Omental fat pad (tissue), 4 donors: Measurements from ENCODE around the gene ROBO1. TPM values are rescaled to one million over a fixed set of nuclear protein-coding genes. Genes with fewer than 3 reads are reported as not detected.

Source experiments
- ATAC-seq: fragments of 150-250 bp; one replicate; pipeline ENCODE4 v1.9.1; 2016; ENCODE audit warnings: mild to moderate bottlenecking, moderate library complexity; ENCODE audit not compliant: low FRiP score
- DNase-seq: peaks from one replicate; pipeline ENCODE4 v3.0.0-alpha.2; 2019; ENCODE audit warnings: low spot score
- total RNA-seq, 4 donors: library from RNA; depleted of rRNA; stranded (reverse); fragments of >200 nt; gene quantifications; one replicate each; pipeline ENCODE4 v1.1.0, GENCODE V29; 2016
- TF ChIP-seq, protein P1 (sequence below), 3 donors: fragments of 450-650 bp; IDR thresholded peaks; one replicate each; pipeline ENCODE4 v1.5.1; 2016 to 2017; ENCODE audit warnings: antibody characterized with exemption in 3 of 3, mild to moderate bottlenecking in 3 of 3, moderate library complexity in 2 of 3

The ROBO1 gene
- total RNA-seq, 4 donors from 2014 or later, result 13.7 to 34.2 (median 21.0) TPM

DNA sequence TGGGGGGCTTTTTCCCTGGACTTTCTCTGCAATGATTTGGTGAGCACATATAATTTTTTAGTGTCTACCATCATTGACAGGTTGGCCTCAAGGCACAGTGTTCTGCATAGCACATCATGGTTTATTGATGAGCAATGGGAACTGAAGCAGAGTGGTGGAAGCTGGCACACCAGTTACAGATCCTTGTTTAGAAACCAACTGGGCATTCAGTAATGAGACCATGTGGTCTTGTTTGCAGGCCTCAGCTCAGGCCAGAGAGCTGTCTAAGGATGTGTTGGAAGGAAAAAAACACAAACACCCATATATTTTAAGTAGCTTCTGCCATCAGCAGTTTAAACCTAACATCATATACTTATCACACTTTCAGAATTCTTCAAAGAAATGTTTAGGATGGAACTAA lies 610.6 kb downstream of the ROBO1 start:
- ATAC-seq, result no peak
- TF ChIP-seq, protein P1, sequence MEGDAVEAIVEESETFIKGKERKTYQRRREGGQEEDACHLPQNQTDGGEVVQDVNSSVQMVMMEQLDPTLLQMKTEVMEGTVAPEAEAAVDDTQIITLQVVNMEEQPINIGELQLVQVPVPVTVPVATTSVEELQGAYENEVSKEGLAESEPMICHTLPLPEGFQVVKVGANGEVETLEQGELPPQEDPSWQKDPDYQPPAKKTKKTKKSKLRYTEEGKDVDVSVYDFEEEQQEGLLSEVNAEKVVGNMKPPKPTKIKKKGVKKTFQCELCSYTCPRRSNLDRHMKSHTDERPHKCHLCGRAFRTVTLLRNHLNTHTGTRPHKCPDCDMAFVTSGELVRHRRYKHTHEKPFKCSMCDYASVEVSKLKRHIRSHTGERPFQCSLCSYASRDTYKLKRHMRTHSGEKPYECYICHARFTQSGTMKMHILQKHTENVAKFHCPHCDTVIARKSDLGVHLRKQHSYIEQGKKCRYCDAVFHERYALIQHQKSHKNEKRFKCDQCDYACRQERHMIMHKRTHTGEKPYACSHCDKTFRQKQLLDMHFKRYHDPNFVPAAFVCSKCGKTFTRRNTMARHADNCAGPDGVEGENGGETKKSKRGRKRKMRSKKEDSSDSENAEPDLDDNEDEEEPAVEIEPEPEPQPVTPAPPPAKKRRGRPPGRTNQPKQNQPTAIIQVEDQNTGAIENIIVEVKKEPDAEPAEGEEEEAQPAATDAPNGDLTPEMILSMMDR (IDR thresholded peaks at IDR 0.05), result no peak

DNA sequence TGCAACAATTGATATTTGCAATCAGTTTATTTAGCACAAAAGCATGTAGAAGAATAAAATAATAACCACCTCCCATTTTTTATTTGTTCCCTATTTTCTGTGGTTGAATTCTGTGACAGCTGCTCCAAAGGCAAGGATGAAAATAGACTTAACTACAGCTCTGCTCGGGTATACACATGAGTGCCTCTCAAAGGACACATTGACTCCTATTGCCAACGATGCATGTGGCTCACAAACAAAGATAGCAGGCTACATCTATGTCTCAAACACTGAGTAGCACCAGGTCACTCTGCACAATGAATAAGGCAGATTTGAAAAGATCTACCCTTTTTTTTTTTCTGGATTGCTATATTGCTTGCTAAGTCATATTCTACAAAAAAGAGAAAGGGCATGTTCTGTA lies 612.9 kb downstream of the ROBO1 start:
- TF ChIP-seq, protein P1 (IDR thresholded peaks at IDR 0.05), result no peak
- ATAC-seq (no peak), DNase-seq (no peak)

More for the DNA sequence above, 610.6 kb downstream of the ROBO1 start:
- no peak for DNase-seq

DNA sequence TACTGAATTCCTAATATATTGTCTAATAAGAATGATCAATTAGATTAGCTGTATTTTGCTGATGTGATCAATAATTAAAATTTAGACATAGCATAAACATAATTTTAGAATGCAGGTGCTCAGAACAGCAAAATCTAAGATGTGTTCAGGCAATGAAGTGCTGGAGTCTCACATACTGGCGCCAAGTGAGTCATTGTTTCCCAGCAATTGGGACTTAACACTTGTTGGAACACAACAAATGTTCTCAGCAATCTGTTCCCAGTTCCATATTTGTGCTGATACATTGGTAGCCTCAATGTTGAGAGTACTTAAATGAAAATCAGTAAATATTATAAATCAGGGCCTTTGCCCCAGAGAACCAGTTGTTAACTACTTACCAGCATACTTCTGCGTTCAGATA lies 619.0 kb downstream of the ROBO1 start:
- TF ChIP-seq, protein P1 (IDR thresholded peaks at IDR 0.05), result no peak
- no peak for ATAC-seq
- no peak for DNase-seq

DNA sequence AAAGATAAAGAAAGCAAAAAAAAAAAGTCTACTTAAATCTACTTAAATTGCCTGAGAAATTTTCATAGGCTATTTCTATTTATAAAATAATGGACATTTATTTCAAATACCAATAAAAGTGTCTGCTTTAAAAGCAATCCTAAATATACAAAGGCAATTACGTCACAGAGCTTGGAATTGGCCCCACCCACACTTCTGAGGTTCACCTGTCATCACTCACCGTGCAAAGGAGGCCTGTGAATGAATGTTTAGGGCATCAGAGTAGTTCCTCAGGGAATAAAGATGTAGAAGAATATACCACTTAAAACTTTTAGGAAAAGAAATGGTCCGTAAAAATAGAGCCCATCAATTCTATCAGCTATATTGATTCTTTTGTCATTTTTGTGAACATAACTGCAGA lies 621.8 kb downstream of the ROBO1 start:
- TF ChIP-seq, protein P1 (IDR thresholded peaks at IDR 0.05), result no peak
- no peak for DNase-seq
- no peak for ATAC-seq

DNA sequence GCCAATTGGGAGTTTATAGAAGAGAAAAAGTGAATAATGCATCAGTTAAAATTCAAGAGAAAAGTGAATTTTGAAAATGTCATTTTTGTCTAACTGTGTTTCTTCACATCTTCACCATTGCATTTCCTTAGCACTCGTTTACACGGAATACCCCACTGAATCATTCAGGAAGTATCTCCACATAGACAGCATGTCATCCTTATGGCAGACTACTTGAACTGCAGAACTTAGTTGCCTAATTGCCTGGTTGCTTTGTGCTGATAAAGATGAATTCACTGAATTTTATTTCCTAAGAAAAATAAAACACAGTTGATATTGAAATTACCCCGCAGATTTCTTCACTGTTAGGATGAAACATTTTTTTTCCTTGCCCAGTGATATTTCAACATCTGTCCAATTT lies 627.1 kb downstream of the ROBO1 start:
- TF ChIP-seq, protein P1 (IDR thresholded peaks at IDR 0.05), result no peak
- DNase-seq (no peak), ATAC-seq (no peak)

GRCh38 chr3:79139395-79140068 lies 628.3 kb downstream of the ROBO1 start:
- DNase-seq (no peak), ATAC-seq (no peak)
- TF ChIP-seq, protein P1 (IDR thresholded peaks at IDR 0.05), result no peak

- ATAC-seq, result no peak
Observed at GRCh38 chr3:79125313-79125984, 642.3 kb downstream of the ROBO1 start.

More at GRCh38 chr3:79125313-79125984, 642.3 kb downstream of the ROBO1 start:
- TF ChIP-seq, protein P1 (IDR thresholded peaks at IDR 0.05), result no peak
- no peak for DNase-seq
